Adipocyte (in vitro differentiated cells): ENCODE data around the gene PRTG.
"Not testable (repeated sequence)": the region's sequence is repeated elsewhere in the genome, so short reads cannot be mapped to it uniquely, and the experiment has no call there.

Experiments
- DNase-seq: peaks from one replicate; pipeline ENCODE4 v3.0.0-alpha.2; 2015; ENCODE audit warnings: low read depth
- H3K27me3 ChIP-seq: replicated peaks from 2 replicates; pipeline ENCODE4 v1.7.0; 2013; ENCODE audit warnings: mild to moderate bottlenecking, low read length, moderate library complexity; ENCODE audit not compliant: control insufficient read depth, insufficient read depth
- H3K36me3 ChIP-seq: 2 replicates; pipeline ENCODE4 v1.7.0; 2013; ENCODE audit warnings: low read length, mild to moderate bottlenecking, moderate library complexity; ENCODE audit not compliant: control insufficient read depth, insufficient read depth, severe bottlenecking
- H3K4me1 ChIP-seq: 2 replicates; pipeline ENCODE4 v1.7.0; 2013; ENCODE audit warnings: mild to moderate bottlenecking, low read length, moderate library complexity; ENCODE audit not compliant: control insufficient read depth, insufficient read depth
- H3K4me3 ChIP-seq: 2 replicates; pipeline ENCODE4 v1.7.0; 2013; ENCODE audit warnings: mild to moderate bottlenecking, low read length, moderate library complexity
- H3K9ac ChIP-seq: 2 replicates; pipeline ENCODE4 v1.7.0; 2013; ENCODE audit warnings: mild to moderate bottlenecking, low read length, moderate library complexity
- H3K9me3 ChIP-seq: 2 replicates; pipeline ENCODE4 v1.7.0; 2013; ENCODE audit warnings: mild to moderate bottlenecking, low read length, moderate library complexity; ENCODE audit not compliant: control insufficient read depth

PRTG gene, protein sequence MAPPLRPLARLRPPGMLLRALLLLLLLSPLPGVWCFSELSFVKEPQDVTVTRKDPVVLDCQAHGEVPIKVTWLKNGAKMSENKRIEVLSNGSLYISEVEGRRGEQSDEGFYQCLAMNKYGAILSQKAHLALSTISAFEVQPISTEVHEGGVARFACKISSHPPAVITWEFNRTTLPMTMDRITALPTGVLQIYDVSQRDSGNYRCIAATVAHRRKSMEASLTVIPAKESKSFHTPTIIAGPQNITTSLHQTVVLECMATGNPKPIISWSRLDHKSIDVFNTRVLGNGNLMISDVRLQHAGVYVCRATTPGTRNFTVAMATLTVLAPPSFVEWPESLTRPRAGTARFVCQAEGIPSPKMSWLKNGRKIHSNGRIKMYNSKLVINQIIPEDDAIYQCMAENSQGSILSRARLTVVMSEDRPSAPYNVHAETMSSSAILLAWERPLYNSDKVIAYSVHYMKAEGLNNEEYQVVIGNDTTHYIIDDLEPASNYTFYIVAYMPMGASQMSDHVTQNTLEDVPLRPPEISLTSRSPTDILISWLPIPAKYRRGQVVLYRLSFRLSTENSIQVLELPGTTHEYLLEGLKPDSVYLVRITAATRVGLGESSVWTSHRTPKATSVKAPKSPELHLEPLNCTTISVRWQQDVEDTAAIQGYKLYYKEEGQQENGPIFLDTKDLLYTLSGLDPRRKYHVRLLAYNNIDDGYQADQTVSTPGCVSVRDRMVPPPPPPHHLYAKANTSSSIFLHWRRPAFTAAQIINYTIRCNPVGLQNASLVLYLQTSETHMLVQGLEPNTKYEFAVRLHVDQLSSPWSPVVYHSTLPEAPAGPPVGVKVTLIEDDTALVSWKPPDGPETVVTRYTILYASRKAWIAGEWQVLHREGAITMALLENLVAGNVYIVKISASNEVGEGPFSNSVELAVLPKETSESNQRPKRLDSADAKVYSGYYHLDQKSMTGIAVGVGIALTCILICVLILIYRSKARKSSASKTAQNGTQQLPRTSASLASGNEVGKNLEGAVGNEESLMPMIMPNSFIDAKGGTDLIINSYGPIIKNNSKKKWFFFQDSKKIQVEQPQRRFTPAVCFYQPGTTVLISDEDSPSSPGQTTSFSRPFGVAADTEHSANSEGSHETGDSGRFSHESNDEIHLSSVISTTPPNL

DNA sequence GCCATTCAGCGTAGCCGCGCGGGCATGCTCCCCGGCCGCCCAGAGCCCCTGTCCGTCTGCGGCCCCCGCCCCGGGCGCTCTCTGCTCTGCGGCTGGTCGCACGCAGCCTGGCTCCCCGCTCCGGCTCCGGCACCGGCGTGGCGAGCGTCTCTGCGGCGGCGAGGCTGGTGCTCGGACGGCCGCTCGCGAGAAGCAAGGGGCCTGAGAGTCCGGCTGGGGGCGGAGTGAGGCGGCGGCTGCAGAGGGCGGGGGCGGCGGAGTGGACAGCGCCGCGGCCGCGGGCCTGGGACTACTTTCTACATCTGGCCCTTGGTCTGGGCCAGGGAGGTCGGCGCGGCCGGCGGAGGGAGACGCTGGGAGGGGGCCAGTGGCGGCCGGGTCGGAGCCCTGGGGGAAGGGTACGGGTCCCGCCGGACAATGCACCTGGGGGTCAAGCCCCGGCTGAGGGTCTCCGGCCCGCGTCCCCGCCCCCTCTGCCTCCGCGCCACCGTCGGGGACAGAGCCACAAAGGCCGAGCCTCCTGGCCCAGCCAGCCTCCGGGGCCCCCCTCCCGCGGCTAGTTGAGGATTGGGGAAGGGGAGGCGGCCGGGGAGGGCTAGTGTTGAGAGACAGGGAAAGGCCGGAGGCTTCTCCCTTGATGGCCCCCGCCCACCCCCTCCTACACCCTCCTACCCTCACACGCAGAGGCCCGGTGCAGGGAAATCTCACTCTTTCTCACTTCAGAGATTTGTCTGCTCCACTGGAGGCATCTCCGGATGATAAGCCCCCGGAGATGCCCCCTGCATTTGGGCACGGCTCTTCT is at the start of gene PRTG:
Gene PRTG, minus strand, starts transcription at position 226 of the 802 bp plus-strand sequence. Its CDS starts 221 bp downstream, at position 5.
- DNase-seq: peak; percentile 88
- Histone ChIP-seq H3K4me1 (peaks cover 8% of the 10 kb centered on the region), H3K36me3 (no peaks in the 10 kb centered on the region), H3K9me3 (no peaks in the 10 kb centered on the region), H3K4me3 (peak within 1 kb of the TSS; percentile 83), H3K9ac (peak within 1 kb of the TSS; percentile 73), H3K27me3 (peaks cover 11% of the 10 kb centered on the region)

DNA sequence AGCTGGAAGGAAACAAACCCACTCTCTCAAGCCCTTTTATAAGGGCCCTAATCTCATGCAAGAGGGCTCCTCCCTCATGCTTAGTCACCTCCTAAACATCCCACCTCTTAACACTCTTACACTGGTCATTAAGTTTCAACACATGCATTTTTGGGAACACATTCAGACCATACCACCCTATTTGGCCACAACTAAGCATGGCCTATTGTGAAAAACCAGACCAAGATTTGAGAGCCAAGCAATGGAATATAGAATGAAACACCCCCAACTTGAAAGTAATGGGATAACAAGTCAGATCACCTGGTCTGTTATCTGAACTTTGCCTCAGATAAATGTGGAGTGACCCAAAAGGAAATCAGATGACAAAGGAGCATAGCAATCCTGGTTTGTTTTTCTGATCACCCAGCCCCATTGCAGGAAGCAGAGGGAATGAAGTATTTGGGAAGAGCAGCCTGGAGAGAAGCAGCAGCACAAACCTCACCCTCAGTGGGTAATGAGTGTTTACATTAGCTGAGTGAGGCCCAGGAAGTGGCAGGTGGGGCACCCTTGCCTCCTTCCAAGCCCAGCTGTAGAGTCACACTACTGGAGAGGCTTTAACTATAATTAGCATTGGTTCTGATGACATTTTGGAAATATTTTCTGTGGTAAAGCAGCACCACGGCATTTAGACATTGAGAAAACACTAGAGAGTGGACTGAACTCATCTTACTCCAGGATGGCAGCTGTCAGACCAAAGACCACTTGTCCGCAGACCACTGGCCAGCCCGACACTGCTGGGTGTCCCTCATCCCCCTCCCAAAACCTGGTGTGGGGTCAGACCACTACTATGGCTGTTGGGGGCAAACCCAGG is 48.8 kb upstream of the PRTG start:
- H3K4me3 ChIP-seq: peak overlapping the region; percentile 3
- no peaks in the 10 kb centered on the region for H3K9me3 ChIP-seq
- peaks cover 14% of the 10 kb centered on the region for H3K27me3 ChIP-seq
- DNase-seq: peak; percentile 45
- no peaks in the 10 kb centered on the region for H3K36me3 ChIP-seq
- peaks cover 21% of the 10 kb centered on the region for H3K4me1 ChIP-seq
- H3K9ac ChIP-seq: peak overlapping the region; percentile 46

DNA sequence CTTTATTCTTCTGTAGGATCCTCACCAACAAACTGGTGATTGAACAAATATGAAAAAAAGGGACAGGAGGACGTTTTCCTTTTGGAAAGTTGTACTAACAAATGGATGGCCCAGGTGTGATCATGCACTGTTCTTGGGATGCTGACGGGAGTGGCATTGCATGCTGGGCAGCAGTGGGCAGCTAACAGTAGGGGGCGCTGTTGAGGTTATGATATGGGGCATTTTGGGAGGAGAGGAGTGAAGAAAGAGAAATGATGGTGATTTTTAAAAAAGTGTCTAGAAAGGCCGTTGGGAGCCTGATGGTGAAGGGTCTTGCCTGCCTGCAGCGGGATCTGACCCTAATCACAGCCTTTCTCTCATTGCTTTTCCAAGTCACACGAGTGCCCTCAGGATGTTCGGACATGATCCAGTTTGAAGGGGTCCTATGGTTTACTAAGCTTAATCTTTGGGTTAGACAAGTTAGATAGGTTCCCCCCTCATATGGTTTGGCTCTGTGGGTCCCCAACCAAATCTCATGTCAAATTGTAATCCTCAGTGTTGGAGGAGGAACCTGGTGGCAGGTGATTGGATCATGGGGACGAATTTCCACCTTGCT is 46.2 kb upstream of the PRTG start:
- peaks cover 3% of the 10 kb centered on the region for H3K27me3 ChIP-seq
- H3K9ac ChIP-seq: no peak overlapping the region
- H3K9me3 ChIP-seq: no peaks in the 10 kb centered on the region
- DNase-seq: no peak
- H3K4me1 ChIP-seq: peaks cover 21% of the 10 kb centered on the region
- H3K4me3 ChIP-seq: no peak overlapping the region
- no peaks in the 10 kb centered on the region for H3K36me3 ChIP-seq

DNA sequence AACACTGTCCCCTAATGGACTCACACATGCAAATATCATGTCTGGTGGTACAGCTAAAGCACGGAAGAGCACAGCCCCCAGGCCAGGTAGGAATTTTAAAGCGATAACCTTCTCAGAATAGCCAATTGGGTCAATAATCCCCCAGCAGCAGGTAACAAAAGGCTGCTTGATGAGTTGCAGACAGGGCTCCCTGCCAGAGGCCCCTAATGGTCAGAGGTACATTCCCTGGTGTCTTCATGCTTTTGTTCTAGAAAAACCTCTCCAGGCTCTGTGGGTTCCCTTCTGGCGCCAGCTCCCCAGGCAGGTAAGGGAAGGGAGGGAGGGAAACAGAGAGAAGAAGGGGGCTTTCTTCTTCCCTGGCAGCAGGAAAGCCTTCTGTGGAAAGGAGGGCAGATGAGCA is 43.4 kb upstream of the PRTG start:
- Histone ChIP-seq H3K9ac (no peak overlapping the region), H3K9me3 (no peaks in the 10 kb centered on the region), H3K4me3 (no peak overlapping the region), H3K36me3 (no peaks in the 10 kb centered on the region), H3K27me3 (peaks cover 3% of the 10 kb centered on the region), H3K4me1 (peaks cover 7% of the 10 kb centered on the region)
- DNase-seq: no peak

DNA sequence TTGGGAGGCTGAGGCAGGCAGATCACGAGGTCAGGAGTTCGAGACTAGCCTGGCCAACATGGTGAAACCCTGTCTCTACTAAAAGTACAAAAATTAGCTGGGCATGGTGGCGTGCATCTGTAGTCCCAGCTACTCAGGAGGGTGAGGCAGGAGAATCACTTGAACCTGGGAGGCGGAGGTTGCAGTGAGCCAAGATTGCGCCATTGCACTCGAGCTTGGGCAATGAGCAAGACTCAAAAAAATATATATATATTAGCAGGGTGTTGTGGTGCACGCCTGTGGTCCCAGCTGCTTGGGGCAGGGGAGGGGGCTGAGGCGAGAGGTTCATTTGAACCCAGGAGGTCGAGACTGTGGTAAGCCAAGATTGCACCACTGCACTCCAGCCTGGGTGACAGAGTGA is 42.6 kb upstream of the PRTG start:
- not testable (repeated sequence) for H3K9ac ChIP-seq, H3K4me3 ChIP-seq, H3K4me1 ChIP-seq, H3K9me3 ChIP-seq, DNase-seq, H3K36me3 ChIP-seq, H3K27me3 ChIP-seq

DNA sequence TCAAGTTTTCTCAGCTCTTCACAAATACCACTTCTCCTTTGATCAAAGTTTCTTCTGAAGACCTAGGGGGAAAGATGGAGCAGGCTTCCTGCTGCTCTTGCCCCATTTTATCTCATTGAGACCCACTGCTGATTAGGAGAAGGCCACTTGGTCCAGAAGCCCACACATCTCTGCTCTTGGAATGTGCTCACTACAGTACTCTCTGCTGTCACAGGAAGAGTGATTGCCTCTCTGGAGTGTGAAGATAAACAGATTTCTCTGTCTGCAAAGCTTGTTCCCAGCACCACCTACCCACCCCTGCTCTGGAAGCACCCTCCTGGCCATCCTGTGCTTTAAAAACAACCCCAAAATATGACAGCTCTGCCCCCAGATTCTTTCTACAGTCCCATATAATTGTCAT is 41.3 kb upstream of the PRTG start:
- no peak overlapping the region for H3K4me3 ChIP-seq
- H3K27me3 ChIP-seq: peaks cover 5% of the 10 kb centered on the region
- no peaks in the 10 kb centered on the region for H3K36me3 ChIP-seq
- no peaks in the 10 kb centered on the region for H3K4me1 ChIP-seq
- H3K9me3 ChIP-seq: peaks cover 3% of the 10 kb centered on the region
- DNase-seq: no peak
- no peak overlapping the region for H3K9ac ChIP-seq

DNA sequence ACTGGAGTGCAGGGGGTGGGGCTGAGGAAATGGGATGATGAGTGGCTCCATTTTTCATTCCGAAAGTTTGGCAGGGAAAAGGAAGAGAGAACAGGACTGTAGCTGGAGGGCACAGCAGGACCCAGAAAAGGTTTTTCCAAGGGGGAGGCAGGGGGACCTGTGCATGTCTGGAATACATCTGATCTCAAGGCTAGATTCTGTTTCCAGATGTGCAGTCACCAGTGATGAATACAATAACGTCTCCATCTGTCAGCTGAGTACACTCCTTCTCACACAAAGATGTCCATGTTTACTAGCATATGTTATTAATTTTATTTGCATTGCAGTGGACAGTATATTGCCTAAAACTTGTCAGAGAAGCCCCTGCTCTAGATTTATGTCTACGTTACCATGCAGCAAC is 39.9 kb upstream of the PRTG start:
- no peaks in the 10 kb centered on the region for H3K36me3 ChIP-seq
- peaks cover 15% of the 10 kb centered on the region for H3K27me3 ChIP-seq
- no peak overlapping the region for H3K9ac ChIP-seq
- peaks cover 3% of the 10 kb centered on the region for H3K9me3 ChIP-seq
- peak; percentile 24 for DNase-seq
- no peaks in the 10 kb centered on the region for H3K4me1 ChIP-seq
- H3K4me3 ChIP-seq: no peak overlapping the region

DNA sequence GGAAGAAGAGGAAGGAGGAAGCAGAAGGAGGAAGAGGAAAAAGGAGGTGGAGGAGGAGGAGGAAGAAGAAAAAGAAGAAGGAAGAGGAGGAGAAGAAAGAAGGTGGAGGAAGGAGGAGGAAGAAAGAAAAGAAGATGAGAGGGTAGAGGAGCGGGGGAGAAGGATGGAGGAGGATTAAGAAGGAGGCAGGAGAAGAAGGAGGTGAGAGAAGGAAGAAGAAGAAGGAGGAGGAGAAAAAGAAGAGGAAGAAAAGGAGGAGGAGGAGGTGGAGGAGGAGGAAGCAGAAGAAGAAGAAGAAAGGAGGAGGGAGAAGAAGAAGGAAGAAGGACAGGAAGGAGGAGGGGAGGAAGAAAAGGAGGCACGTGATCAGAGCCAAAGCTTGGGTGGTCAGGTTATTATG is 37.3 kb upstream of the PRTG start:
- peaks cover 3% of the 10 kb centered on the region for H3K9me3 ChIP-seq

DNA sequence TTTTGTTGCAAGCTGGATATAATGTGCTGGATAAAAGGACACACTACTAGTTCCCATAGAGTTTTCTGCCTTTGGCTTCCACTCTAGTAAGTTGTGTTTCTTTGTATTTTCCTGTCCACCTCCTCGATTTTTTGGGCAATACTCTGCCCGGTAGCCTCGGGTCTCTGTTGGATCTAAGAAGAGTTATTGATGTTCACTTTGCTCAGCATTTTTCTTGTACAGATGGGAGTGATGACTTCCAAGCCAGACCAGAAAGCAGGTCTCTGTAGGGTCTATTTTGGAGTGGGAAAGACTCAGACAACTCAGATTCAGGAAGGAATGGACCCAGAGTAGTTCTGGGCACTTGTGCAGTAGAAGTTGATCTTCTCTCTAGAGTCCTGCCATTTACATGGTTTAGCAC is 36.0 kb upstream of the PRTG start:
- DNase-seq: no peak
- H3K4me1 ChIP-seq: peaks cover 11% of the 10 kb centered on the region
- H3K9ac ChIP-seq: no peak overlapping the region
- H3K9me3 ChIP-seq: peaks cover 3% of the 10 kb centered on the region
- H3K36me3 ChIP-seq: no peaks in the 10 kb centered on the region
- no peak overlapping the region for H3K4me3 ChIP-seq
- H3K27me3 ChIP-seq: peaks cover 29% of the 10 kb centered on the region

More for the DNA sequence above, 37.3 kb upstream of the PRTG start:
- H3K27me3 ChIP-seq: peaks cover 26% of the 10 kb centered on the region
- no peak overlapping the region for H3K4me3 ChIP-seq
- H3K36me3 ChIP-seq: no peaks in the 10 kb centered on the region
- H3K9ac ChIP-seq: no peak overlapping the region
- no peak for DNase-seq
- peaks cover 5% of the 10 kb centered on the region for H3K4me1 ChIP-seq

DNA sequence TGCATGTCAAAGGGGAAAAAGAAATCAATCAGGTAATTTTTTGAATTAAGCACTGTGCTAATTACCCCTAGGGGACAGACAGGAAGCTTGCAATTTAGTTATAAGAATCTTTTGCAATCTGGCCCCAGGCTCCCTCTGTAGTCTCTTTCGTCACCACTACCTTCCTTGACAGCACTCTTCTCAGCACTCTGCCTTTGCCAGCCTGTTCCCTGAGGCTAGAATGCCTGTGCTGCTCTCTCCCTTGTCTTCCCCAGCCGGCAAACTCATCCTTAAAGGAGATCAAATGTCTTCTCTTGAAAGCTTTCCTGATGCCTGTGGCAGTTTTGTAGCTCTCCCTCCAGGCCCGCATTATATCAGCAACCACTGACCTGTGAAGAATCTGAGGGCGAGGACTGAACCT is 32.4 kb upstream of the PRTG start:
- Histone ChIP-seq H3K9ac (no peak overlapping the region), H3K4me1 (peaks cover 14% of the 10 kb centered on the region)
- peak; percentile 80 for DNase-seq

More for the DNA sequence above, 32.4 kb upstream of the PRTG start:
- H3K36me3 ChIP-seq: no peaks in the 10 kb centered on the region
- H3K4me3 ChIP-seq: no peak overlapping the region
- peaks cover 33% of the 10 kb centered on the region for H3K27me3 ChIP-seq
- no peaks in the 10 kb centered on the region for H3K9me3 ChIP-seq
